Right lobe of liver (tissue), 4 donors: ENCODE results near the gene PLA2G2C.

ENCODE experiments used
- CTCF ChIP-seq, 4 donors: fragments of 200-600 bp in 3 of 4; fragments of 450-650 bp in 1 of 4; IDR thresholded peaks; one replicate each; pipeline versions ENCODE4 v1.5.1 to v1.8.0; 2016 to 2022; ENCODE audit warnings: antibody characterized with exemption in 4 of 4, mild to moderate bottlenecking in 2 of 4
- POLR2A ChIP-seq: fragments of 450-650 bp; IDR thresholded peaks from one replicate; pipeline ENCODE4 v1.6.1; 2017; ENCODE audit warnings: antibody characterized with exemption, mild to moderate bottlenecking
- donor health status: DM: no; HTN: no; CAD: no.
- donor health status: DM: no; HTN: no; CAD: no.
- donor health status: DM: no; HTN: yes; CAD: no.

- TF ChIP-seq CTCF (IDR thresholded peaks at IDR 0.05) (no peak), POLR2A (no peak)
Measured at GRCh38 chr1:20199840-20200239, 13.5 kb upstream of the PLA2G2C start.
